Glomerular visceral epithelial cell (primary cell): ENCODE results near the gene NUP153.
A peak's percentile ranks its signal among the peaks of the same experiment; 100 is the strongest.
"Not testable (repeated sequence)": the region's sequence is repeated elsewhere in the genome, so short reads cannot be mapped to it uniquely, and the experiment has no call there.

ENCODE experiments used
- DNase-seq: peaks from one replicate; pipeline ENCODE4 v3.0.0-alpha.2; 2016; ENCODE audit errors: extremely low spot score

The NUP153 gene

GRCh38 chr6:17714177-17714576 is 7.5 kb upstream of the NUP153 start:
- DNase-seq, result no peak

- DNase-seq, result no peak
These were observed 5.9 kb upstream of the NUP153 start for GRCh38 chr6:17712576-17712975.

GRCh38 chr6:17710331-17710730 is 3.6 kb upstream of the NUP153 start:
- no peak for DNase-seq

DNA sequence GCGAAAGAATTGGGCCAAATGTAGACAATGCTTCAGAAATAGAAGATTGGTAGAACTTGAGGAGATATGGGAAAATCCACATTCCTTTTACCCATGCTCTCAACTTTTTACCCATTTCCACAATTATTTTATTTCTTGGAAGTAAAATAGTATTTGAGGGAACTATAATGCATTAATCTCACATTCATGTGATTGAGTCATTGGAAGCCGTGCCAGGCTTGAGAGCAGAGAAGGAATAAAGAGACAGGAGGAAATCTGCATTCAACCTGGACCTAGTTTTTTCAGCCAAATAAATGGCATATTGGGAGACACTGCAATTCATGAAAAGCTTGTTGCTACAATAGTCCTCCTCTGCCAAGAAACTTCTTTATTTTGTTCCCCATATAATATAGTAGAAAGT is 2.8 kb upstream of the NUP153 start:
- DNase-seq, result no peak

DNA sequence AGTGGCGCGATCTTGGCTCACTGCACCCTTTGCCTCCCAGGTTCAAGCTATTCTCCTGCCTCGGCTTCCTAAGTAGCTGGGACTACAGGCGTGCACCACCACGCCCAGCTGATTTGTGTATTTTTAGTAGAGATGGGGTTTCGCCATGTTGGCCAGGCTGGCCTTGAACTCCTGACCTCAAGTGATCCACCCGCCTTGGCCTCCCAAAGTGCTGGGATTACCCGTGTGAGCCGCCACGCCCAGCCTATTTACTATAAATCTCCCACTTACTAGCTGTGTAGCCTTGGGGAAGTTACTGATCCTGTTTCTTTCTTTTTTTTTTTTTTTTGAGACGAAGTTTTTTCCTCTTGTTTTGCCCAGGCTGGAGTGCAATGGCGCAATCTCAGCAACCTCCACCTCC is 1.3 kb upstream of the NUP153 start:
- DNase-seq, result not testable (repeated sequence)

DNA sequence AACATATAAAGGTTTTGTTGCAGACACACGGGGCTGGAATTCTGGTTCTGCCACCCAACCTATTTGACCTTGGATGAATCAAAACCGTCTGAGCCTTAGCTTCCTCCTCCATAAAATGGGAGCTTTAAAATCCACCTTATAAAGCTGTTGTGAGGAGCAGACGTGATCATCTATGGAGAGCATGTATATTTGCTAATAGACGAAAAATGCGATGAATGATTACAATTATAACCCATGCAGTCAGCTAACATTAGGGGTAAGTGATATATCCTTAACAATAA is 586 bp upstream of the NUP153 start:
- no peak for DNase-seq

GRCh38 chr6:17705778-17706579 is 746 bp downstream of the NUP153 start:
- peak; percentile 91 for DNase-seq

DNA sequence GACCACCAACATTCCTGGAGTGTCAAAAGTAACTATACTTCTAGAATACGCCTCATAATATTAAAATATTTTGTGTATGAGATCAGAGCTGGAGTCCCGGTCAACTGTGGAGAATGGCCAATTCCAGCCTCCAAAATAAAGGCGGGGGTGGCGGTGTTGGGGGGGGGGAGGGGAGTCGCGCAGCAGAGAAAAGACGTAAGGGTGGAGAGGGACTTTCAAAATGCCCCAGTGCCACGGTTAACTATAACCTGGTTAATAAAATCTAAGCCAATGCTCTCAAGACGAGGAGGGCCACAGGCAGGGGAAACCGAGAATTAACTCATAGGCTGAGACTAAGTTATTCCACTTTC is 1.3 kb downstream of the NUP153 start:
- peak; percentile 86 for DNase-seq

DNA sequence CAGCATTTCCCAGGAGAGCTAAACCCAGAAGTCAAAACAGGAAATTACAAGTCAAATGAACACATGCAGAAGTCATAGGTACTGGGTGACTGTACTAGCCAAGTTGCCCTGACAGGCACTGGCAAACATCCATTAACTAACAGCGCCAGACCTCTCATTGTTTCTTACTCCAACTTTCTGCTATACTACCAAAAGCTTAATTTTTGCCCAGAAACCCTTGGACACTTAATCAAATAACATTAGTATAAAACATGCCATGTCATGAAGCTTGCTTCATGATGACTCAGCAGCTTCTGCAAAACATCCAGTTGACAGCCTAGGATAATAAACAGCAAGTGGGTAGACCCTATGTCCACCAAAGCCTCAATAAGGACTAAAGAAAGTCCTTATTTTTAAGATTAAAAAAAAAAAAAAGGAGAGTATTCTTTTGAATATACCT is 3.5 kb downstream of the NUP153 start:
- peak; percentile 51 for DNase-seq

DNA sequence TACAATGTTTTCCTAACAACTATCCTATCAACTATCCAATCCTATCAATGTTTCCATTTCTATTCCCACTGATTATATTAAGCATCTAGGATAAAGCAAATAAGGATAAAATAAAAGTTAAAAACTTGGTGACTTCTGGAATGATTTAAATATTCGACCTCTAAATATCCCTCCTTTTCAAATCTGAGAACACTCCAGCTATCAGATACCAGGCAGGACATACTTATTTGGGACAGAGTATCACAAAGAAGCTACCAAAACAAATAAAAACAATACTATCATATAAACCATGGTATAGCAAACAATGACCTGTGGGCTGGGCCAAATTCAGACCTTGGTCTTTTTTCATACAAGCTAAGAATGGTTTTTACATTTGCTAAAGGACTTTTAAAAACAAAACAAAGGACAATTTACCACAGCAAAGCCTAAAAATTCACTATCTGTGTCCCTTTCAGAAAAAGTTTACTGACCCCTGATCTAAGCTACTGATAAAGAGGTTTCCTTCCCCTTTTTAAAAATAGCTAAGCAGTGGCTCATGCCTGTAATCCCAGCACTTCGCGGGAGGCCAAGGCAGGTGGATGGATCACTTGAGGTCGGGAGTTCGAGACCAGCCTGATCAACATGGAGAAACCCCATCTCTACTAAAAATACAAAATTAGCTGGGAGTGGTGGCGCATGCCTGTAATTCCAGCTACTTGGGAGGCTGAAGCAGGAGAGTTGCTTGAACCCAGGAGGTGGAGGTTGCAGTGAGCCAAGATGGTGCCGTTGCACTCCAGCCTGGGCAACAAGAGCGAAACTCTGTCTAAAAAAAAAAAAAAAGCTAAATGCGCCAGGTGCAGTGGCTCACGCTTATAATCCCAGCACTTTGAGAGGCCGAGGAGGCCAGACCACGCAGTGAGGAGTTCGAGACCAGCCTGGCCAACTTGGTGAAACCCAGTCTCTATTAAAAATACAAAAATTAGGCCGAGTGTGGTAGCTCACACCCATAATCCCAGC is 6.0 kb downstream of the NUP153 start:
- DNase-seq, result no peak

GRCh38 chr6:17691925-17692538 is 14.7 kb downstream of the NUP153 start:
- DNase-seq, result no peak

GRCh38 chr6:17688481-17688880 is 18.2 kb downstream of the NUP153 start:
- DNase-seq, result no peak

- DNase-seq, result no peak
These were observed 19.6 kb downstream of the NUP153 start for GRCh38 chr6:17687136-17687535.

DNA sequence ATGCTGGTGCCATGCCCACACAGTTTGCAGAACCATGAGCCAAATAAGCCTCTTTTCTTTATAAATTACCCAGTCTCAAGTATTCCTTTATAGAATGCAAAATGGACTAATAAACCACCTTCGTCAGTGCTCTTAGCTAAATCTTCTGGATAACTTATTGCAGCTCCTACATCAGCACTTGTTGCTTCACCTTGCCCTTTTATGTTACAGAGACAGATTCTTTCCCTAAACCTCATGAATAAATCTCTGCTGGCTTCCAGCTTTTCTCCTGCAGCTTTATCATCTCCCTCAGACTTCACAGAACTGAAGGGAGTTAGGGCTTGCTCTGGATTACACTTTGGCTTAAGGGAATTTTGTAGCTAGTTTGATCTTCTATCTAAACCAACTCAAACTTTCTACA is 22.6 kb downstream of the NUP153 start:
- DNase-seq, result no peak

DNA sequence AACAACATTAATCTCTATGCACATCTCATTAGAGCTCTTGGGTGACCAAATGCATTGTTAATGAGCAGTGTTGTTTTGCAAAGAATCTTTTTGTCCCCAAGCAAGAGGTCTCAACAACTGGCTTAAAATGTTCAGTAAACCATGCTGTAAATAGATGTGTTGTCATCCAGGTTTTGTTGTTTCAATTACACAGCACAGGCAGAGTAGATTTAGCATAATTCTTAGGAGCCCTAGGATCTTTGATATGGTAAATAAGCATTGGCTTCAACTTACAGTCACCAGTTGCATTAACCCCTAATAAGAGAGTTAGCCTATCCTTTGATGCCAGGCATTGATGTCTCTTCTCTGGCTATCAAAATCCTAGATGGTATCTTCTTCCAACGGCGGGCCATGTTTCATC is 23.3 kb downstream of the NUP153 start:
- DNase-seq, result no peak

- DNase-seq, result no peak
These were observed 27.0 kb downstream of the NUP153 start for GRCh38 chr6:17679726-17680125.

- DNase-seq, result no peak
These were observed 29.1 kb downstream of the NUP153 start for GRCh38 chr6:17677602-17678001.

GRCh38 chr6:17673543-17674254 is 33.0 kb downstream of the NUP153 start:
- no peak for DNase-seq

- no peak for DNase-seq
These were observed 34.5 kb downstream of the NUP153 start for GRCh38 chr6:17672064-17672718.

DNA sequence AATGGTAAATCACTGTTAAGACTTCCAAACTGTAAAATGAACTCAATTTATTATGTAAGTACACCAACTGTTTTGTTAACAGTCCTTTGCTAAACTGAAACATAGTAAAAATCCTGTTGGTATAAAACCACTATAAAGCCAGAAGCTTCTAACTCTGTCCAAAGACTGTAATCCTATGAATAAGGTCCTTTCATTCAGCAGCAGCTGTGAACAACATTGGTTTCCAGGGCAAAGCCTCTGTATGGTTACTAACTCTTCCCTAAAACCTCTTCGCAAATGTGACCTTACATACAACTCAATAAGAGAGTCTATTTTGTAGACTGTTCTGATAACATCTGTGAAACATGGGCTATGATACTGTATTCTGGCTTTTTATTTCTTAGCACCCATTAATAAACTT is 40.1 kb downstream of the NUP153 start:
- no peak for DNase-seq

DNA sequence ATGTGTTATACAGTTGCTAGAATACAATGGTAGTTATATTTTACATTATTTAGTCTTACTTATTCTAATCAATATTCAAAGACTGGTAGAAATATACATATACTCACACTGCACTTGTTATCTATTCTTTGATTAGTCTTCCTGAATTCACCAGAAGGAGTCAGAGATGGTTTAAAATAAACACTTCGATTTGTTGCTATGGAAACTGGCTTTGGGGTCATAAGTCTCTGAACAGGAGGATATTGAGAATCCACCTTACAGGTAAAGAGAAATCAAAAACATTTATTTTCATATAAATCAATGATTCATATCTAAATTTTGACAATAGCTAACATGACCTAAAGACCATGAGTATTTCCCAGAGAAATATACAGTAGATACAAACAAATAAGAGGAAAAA is 41.6 kb downstream of the NUP153 start:
- no peak for DNase-seq
